GM12801 (cell line): ENCODE measurements around the gene PRR18.

Experiments
- TF ChIP-seq, protein P1 (sequence below): IDR thresholded peaks from one replicate; pipeline ENCODE4 v1.5.1; 2011; ENCODE audit warnings: control low read depth; ENCODE audit not compliant: insufficient read length; ENCODE audit errors: extremely low read depth

Gene PRR18

DNA sequence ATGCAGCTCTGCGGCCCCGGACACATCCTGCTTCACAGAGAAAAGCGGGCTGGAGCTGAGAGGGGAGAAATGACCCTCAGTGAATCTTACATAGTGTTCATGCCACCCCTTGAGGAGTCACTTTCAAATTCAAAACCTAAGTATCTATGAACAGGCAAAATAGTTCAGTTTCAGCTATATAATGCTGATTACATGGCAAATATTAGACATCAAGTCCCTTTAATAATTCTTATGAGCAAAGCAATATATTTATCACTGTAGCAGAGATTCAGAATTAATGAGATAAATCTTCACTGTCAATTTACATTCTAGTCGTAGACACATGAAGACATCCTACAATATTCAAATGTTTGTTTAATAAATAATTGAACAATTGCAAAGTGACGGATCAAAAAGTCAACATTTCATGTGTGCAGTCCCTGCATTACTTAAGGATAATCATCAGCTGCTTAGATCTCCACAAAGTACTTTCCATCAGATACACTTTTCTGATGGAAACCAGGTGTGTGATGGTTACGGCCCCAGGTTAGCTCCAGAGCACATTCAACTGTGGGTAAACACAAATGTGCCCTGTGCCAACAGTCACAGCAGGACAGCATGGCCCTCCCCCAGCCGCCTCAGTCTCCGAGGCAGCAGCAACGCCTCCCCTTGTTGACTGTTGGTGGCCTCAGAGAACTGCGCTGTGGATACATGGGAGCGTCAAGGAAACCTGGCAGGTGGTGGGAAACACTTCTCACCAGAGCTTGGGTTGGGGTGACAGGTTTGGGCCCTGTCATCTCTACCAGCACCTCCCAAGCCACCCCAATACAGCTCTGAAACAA lies 787 bp upstream of the PRR18 start:
- TF ChIP-seq, protein P1, sequence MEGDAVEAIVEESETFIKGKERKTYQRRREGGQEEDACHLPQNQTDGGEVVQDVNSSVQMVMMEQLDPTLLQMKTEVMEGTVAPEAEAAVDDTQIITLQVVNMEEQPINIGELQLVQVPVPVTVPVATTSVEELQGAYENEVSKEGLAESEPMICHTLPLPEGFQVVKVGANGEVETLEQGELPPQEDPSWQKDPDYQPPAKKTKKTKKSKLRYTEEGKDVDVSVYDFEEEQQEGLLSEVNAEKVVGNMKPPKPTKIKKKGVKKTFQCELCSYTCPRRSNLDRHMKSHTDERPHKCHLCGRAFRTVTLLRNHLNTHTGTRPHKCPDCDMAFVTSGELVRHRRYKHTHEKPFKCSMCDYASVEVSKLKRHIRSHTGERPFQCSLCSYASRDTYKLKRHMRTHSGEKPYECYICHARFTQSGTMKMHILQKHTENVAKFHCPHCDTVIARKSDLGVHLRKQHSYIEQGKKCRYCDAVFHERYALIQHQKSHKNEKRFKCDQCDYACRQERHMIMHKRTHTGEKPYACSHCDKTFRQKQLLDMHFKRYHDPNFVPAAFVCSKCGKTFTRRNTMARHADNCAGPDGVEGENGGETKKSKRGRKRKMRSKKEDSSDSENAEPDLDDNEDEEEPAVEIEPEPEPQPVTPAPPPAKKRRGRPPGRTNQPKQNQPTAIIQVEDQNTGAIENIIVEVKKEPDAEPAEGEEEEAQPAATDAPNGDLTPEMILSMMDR = no peak

DNA sequence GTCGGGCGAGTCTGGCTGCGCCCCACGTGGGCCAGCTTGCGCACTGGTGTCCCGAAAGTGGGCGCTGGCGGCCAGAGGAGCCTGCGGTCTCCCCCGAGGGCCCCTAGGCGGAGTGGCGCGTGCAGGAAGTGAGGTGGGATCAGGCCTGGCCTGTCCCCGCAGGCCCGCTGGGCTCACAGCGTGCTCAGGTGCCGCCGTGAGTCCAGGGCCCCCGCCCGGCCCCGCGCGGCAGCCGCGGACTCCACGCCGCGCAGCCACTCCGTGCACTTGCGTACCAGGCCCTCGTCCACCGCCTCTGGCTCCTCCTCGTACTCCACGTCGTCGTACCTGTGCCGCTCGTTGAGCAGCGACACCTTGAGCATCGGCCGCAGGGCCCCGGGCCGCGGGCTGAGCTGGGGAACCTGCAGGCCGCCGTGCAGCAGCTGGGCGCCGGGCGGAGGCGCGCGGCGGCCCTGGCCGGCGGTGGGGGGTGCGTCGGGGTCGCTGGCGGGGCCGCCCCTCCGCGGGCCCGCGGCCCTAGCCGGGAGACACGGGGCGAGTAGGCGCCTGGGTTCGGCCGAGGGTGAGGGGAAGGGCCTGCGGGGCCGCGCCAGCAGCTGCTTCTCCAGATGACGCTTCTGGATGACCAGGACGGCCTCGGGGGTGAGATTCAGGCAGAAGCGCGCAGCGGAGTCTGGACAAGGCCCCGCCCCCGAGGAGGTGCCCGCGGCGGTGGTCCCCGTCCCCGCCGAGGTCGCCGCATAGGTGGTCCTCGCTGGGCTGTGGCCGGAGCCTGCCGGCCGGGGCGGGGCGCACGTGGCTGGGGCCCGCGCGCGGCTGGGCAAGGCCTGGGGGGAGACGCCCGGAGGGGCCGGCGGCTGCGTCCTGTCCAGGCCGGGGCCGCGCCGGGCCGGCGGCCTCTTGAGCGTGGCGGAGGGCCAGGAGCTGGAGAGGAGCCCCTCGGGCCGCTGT lies 835 bp downstream of the PRR18 start:
- TF ChIP-seq, protein P1 = no peak

DNA sequence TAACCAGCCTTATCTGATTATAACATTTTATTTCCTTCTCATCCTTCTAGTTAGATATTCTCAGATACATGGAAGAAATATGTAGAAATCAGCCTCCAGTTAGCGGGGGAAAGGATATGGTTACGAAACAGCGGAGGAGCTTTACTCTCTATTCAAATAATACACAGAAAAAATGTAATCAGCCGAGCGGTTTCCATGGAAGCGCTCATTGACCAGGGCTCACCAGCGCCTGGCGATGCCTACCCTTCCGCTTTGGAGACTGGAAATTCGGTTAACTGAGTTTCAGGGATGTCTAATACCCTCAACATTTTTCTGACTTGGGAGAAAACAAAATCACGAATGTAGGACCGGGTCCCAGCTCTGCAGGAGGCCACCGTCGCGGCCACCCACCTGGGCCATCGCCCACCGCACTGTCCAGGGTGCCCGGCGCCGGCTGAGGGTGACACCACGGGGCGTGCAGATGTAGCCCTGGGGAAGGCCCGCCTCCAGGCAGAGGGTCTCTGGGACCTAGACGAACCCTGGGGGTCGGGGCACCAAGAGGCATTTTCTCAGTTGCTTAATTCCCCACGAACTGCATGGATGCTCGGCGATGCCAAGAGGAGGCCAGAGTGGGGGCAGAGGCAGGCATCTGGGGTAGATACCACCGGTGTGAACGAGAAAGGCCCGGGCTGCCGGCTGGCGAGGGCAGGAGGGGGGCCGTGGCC lies 1.7 kb downstream of the PRR18 start:
- TF ChIP-seq, protein P1 = no peak

DNA sequence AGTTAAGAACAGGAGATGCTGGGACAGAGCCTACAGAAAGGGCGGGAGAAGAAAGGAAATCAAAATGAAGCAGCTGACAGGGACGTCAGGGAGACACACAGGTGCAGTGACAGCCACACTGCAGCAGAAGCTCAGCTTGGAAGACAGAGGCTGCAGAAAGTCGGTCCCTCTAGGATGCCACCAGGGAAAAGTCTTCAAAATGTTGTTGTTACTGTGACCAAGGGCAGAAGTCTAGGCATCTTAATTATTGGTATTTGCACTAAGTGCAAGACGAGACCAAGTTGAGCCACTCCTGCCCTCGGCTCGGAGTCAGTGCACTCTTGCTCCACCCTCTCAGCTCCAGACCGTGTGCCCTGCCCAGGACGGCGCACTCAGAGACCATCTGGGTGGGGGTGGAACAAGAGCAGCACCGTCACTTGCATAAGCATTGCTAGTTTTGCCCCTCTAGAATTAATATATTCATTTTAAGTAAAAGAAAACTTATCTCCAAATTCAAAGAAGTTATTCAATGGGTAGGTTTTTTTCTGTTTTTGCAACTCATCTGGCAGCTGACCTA lies 2.6 kb downstream of the PRR18 start:
- TF ChIP-seq, protein P1 = no peak

DNA sequence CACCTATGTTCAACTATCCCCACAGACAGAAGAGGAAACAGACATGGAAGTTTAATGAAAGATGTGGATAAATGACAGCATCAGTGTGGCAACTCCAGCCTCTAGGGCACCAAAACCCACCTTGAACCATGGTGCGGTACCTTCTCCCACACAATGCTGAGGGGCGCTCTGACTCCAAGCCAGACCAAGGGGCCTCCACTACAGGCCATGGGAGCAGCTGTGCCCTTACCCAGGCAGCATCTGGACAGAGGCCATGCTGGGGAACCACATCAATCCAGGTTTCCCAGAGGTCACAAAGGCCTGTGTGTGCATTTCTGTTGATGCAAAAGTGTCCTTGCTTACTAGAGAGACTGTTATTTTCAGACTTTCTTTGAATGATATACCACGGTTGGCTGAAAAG lies 4.1 kb downstream of the PRR18 start:
- TF ChIP-seq, protein P1 = no peak

DNA sequence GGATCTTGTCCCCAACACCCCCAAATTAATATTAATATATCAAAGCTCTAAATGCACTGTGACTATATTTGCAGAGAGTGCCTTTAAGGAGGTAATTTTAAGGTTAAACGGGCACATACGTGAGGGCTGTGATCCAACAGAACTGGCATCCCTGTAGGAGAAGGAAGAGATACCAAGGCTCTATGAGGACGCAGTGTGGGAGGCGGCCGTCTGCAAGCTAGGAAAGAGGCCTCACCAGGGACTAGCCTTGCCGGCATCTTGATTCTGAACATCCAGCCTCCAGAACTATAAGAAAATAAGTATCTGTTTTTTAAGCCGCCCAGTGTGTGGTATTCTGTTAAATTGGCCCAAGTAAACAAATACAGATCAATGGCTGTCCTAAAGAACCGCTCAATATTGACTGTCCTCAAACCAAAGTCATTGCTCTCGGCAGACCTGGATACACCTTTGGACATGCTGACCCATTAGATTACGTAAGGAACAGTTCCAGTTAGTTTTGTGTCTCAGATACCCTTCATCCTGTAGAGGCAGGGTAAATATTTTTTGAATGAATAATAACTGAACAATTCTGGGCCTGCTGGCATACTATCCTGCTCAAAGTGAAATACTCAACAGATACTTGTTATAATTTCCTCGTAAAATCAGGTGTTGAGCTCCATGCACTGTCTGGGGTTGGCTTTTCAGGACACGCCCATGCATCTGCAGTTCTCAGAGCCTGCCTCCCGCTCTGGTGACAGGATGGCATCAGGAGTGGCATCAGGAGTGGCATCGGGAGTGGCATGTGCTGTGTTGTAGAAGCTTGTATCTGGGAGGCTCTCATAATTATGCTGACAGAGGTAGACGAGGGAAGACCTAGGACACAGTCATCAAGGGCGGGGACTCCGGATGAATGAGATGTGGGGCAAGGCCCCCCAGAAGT lies 6.3 kb downstream of the PRR18 start:
- TF ChIP-seq, protein P1 = no peak
